PFSK-1 (cell line): ENCODE measurements around the gene CHRNA1.

Experiments used
- FOXP2 ChIP-seq: optimal IDR thresholded peaks from 2 replicates; pipeline ENCODE3; 2011; ENCODE audit warnings: borderline replicate concordance, control low read depth, inconsistent platforms; ENCODE audit not compliant: insufficient read depth; ENCODE audit errors: extremely low read length, extremely low read depth
- POLR2AphosphoS5 ChIP-seq: IDR thresholded peaks from 2 replicates; pipeline ENCODE4 v1.6.1; 2012; ENCODE audit warnings: low read depth, mild to moderate bottlenecking, control low read depth, low read length, moderate library complexity
- SIN3A ChIP-seq: IDR thresholded peaks from 2 replicates; pipeline ENCODE4 v1.6.1; 2012; ENCODE audit warnings: mild to moderate bottlenecking, low read length, moderate library complexity, borderline replicate concordance; ENCODE audit not compliant: insufficient read depth
- TAF1 ChIP-seq: IDR thresholded peaks from 2 replicates; pipeline ENCODE4 v1.6.1; 2012; ENCODE audit warnings: low read length, control low read depth, borderline replicate concordance; ENCODE audit not compliant: insufficient read depth
- TF ChIP-seq, protein P1 (sequence below), 2 experiments: IDR thresholded peaks; 2 replicates each; pipeline versions ENCODE4 v1.6.1 to v1.8.0; 2011 to 2012; ENCODE audit warnings: low read depth in 2 of 2, low read length in 2 of 2, control low read depth in 1 of 2, inconsistent platforms in 1 of 2, mild to moderate bottlenecking in 1 of 2, moderate library complexity in 1 of 2; ENCODE audit not compliant: insufficient read depth in 1 of 2

The CHRNA1 gene

DNA sequence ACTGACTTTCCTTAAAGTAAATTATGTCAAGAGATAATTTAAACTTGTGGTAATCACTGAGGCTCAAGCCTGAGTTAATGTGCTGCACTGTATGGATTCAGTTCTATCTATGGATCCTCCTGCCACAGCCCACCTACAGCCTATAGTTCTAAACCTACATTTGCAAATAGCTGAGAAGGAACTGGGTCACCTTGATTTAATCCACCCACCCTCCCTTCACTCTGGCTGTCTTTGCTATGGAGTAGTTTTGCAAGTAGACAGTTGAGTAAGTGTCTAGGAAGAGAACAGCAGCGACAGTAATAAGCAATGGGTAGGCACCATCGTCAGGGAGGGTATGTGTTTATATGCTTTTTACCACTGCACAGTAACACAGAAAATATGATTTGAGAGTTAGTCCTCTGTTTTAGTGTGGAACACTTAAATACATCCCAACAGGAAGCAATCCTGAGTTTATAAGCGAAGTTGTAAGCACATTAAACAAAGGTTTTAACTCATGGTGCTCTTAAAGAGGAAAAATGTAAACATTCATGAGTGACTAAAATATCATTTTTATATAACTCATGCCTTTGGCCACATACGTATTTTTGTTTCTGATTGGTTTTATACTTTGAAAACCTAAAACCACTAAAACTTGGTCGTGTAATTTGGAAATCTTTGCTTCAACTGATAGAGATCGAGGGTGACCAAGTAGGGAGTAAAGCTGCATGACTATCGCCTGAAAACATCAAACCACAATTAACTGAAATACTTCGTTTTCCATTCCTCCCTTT lies 36.3 kb upstream of the CHRNA1 start:
- TF ChIP-seq SIN3A (no peak), TAF1 (no peak), POLR2AphosphoS5 (no peak), FOXP2 (no peak)
- TF ChIP-seq, protein P1, sequence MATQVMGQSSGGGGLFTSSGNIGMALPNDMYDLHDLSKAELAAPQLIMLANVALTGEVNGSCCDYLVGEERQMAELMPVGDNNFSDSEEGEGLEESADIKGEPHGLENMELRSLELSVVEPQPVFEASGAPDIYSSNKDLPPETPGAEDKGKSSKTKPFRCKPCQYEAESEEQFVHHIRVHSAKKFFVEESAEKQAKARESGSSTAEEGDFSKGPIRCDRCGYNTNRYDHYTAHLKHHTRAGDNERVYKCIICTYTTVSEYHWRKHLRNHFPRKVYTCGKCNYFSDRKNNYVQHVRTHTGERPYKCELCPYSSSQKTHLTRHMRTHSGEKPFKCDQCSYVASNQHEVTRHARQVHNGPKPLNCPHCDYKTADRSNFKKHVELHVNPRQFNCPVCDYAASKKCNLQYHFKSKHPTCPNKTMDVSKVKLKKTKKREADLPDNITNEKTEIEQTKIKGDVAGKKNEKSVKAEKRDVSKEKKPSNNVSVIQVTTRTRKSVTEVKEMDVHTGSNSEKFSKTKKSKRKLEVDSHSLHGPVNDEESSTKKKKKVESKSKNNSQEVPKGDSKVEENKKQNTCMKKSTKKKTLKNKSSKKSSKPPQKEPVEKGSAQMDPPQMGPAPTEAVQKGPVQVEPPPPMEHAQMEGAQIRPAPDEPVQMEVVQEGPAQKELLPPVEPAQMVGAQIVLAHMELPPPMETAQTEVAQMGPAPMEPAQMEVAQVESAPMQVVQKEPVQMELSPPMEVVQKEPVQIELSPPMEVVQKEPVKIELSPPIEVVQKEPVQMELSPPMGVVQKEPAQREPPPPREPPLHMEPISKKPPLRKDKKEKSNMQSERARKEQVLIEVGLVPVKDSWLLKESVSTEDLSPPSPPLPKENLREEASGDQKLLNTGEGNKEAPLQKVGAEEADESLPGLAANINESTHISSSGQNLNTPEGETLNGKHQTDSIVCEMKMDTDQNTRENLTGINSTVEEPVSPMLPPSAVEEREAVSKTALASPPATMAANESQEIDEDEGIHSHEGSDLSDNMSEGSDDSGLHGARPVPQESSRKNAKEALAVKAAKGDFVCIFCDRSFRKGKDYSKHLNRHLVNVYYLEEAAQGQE (IDR thresholded peaks at IDR 0.05; ENCODE audit: insufficient read depth in 1 of 2, low read depth in 2 of 2, low read length in 2 of 2) = no peak

DNA sequence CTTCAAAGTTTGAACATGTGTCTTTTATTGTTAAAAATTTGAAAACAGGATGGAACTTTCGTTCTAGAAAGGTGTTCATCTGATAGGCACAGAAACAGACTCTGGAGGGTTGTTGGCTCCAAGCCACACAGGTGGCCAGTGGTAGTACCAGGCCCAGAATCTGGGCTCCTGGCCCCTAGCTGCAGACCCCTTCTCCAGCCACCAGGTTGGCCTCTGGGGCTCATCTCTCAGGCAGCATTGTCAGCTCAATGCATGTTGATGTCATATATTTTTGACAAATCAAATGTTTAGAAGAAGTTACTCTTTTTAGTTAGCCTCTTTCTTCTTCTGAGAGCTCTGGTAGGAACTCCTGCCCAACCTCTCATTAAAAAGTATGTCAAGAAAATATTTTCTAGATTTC lies 34.5 kb upstream of the CHRNA1 start:
- TF ChIP-seq POLR2AphosphoS5 (no peak), TAF1 (no peak), SIN3A (no peak), FOXP2 (no peak)
- TF ChIP-seq, protein P1 (IDR thresholded peaks at IDR 0.05; ENCODE audit: insufficient read depth in 1 of 2, low read depth in 2 of 2, low read length in 2 of 2) = no peak

DNA sequence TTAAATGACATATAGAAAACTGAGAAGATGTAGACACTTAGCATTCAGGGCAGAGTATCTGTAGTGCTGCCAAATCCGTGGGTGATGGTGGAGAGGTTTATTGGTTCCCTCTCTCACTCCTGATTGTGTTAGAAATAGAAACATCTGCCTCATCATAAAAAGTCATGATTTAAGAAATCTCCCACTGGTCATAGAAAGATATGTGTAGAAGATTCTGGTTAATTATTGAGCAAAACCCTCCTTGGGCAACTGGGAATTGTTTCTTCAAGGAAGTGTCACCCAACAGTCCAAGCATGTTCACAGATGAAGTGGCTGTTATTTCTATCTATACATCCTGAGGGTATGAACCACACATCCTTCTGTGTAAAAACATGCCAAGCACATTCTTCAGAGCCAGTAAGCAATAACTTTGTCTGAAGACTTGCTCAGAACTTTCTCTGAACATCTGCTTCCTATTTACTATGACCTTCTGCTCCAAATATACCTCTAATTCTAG lies 33.6 kb upstream of the CHRNA1 start:
- TF ChIP-seq TAF1 = no peak

DNA sequence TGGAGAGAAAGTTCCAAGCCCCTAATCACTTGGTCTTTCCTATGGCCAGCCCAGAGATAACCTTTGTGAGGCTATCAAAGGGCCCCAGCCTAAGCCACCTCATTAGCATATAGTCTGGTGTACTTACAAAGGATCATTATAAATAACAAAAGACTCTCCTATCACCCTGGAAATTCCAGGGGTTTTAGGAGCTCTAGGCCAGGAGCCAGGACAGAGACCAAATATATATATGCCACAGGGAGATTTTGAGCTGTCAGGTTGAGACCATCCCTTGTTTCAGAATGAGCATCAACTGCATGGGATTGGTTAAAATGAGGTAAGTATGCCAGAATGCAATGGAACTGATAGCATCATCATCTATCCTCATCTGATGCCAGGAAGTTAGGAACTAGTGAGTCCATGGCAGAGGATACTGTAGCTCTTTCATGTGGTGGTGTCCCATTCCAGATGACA lies 32.1 kb upstream of the CHRNA1 start:
- no peak for TF ChIP-seq TAF1
- TF ChIP-seq SIN3A = no peak
- TF ChIP-seq POLR2AphosphoS5 = no peak
- TF ChIP-seq, protein P1 (IDR thresholded peaks at IDR 0.05; ENCODE audit: insufficient read depth in 1 of 2, low read depth in 2 of 2, low read length in 2 of 2) = no peak
- TF ChIP-seq FOXP2 = no peak

DNA sequence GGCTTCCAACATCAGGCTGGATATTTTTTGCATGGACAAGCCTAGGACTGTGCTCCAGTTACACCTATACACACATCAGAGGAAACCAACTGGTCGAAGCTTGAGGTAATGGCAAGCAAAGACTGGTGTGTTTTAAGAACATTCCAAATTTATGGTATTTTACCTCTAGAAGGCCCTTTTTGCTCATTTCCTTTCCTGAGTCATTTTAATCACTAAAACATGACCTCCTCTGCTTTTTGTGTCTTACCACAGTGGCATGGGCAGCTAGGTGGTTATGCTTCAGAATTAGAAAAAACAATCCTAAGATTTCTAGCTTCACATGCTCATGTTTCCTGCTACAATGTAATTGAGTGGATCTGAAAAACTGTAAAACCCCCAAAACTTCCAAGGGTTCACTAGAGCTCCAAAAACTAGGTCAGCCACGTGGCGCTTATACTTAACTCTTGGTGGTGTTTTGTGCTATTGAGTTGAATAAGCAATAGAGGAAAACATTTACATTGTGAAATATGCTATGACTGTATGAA lies 30.6 kb upstream of the CHRNA1 start:
- TF ChIP-seq TAF1 (no peak), FOXP2 (no peak), POLR2AphosphoS5 (no peak), SIN3A (no peak)
- TF ChIP-seq, protein P1 (IDR thresholded peaks at IDR 0.05; ENCODE audit: insufficient read depth in 1 of 2, low read depth in 2 of 2, low read length in 2 of 2) = no peak
